Panc1 (cell line): Measurements from ENCODE around the gene RNF34. TPM values are rescaled to one million over a fixed set of nuclear protein-coding genes. Genes with fewer than 3 reads are reported as not detected.

Experiments
- ATAC-seq: fragments of 200-7000 bp; cut with Tn5 transposase; 2 replicates; pipeline ENCODE4 v1.9.1; 2020; ENCODE audit warnings: mild to moderate bottlenecking, moderate library complexity
- Bru-seq: library from RNA; stranded (reverse); fragments of 400-500 nt; gene quantifications from one replicate; lab custom pipeline; 2021; lab: Mats Ljungman, UMichigan
- BruChase-seq, 2 experiments: library from RNA; stranded (reverse); fragments of 400-500 nt; gene quantifications; one replicate each; lab custom pipeline; 2021; lab: Mats Ljungman, UMichigan
- BruUV-seq: library from RNA; stranded (reverse); fragments of 400-500 nt; replicated peaks from 2 replicates; lab custom pipeline; 2021; lab: Mats Ljungman, UMichigan
- CTCF ChIA-PET: fragments of 300-600 bp; sonication (Branson Sonifier 250); formaldehyde crosslinking; loops from one replicate; lab custom pipeline; 2022; ENCODE audit warnings: antibody characterized with exemption; lab: Charles Lee
- POLR2A ChIA-PET: fragments of 300-600 bp; sonication (Branson Sonifier 250); formaldehyde crosslinking; loops from one replicate; lab custom pipeline; 2022; ENCODE audit warnings: antibody characterized with exemption; lab: Charles Lee
- DNase-seq: peaks from one replicate; pipeline ENCODE4 v3.0.0-alpha.2; 2010; ENCODE audit warnings: low read depth, low spot score
- H3K27ac ChIP-seq: 2 replicates; pipeline ENCODE4 v1.5.1; 2011; ENCODE audit warnings: mild to moderate bottlenecking, low read length, inconsistent platforms
- H3K27me3 ChIP-seq: fragments of 200-500 bp; sonication (Bioruptor generic); 2 replicates; pipeline ENCODE4 v1.6.0; 2014; ENCODE audit warnings: low read length, inconsistent platforms; ENCODE audit not compliant: control insufficient read depth, insufficient read depth
- H3K36me3 ChIP-seq: fragments of 200-500 bp; sonication (Bioruptor generic); 2 replicates; pipeline ENCODE4 v1.5.1; 2014; ENCODE audit warnings: inconsistent platforms, mild to moderate bottlenecking, low read length, moderate library complexity; ENCODE audit not compliant: control insufficient read depth, insufficient read depth
- H3K4me1 ChIP-seq: 2 replicates; pipeline ENCODE4 v1.5.1; 2011; ENCODE audit warnings: inconsistent platforms, mild to moderate bottlenecking, low read length, moderate library complexity; ENCODE audit not compliant: control insufficient read depth, insufficient read depth
- H3K4me3 ChIP-seq, 2 experiments: 2 replicates each; pipeline ENCODE4 v1.5.1; 2011 to 2012; ENCODE audit warnings: low read depth in 2 of 2, low read length in 2 of 2, mild to moderate bottlenecking in 2 of 2, inconsistent platforms in 1 of 2, moderate library complexity in 1 of 2
- H3K9me3 ChIP-seq: fragments of 200-500 bp; sonication (Bioruptor generic); 2 replicates; pipeline ENCODE4 v1.5.1; 2014; ENCODE audit warnings: low read depth, mild to moderate bottlenecking, inconsistent platforms, low read length, moderate library complexity; ENCODE audit not compliant: control insufficient read depth, insufficient read depth
- POLR2AphosphoS5 ChIP-seq: IDR thresholded peaks from 2 replicates; pipeline ENCODE4 v1.6.1; 2012; ENCODE audit warnings: mild to moderate bottlenecking, low read depth, low read length, moderate library complexity
- SIN3A ChIP-seq: IDR thresholded peaks from 2 replicates; pipeline ENCODE4 v1.6.1; 2012; ENCODE audit warnings: low read depth, mild to moderate bottlenecking, low read length, moderate library complexity, borderline replicate concordance; ENCODE audit not compliant: insufficient read depth
- TCF7L2 ChIP-seq: IDR thresholded peaks from 2 replicates; pipeline ENCODE4 v1.6.1; 2011; ENCODE audit warnings: mild to moderate bottlenecking, low read depth, low read length, inconsistent platforms
- in situ Hi-C: cut with HindIII; loops from 2 replicates; pipeline ENCODE4 v1.10.0; 2016; ENCODE audit warnings: low sequenced_read_pairs, low pct_unique_long_range_greater_than_20kb
- intact Hi-C: fragments of 100-400 bp; cut with micrococcal nuclease; formaldehyde crosslinking; loops from one replicate; pipeline ENCODE4 v1.10.0; 2022; ENCODE audit not compliant: unreplicated experiment
- long read RNA-seq: library from polyadenylated mRNA; unstranded; transcript quantifications from one replicate; pipeline ENCODE4 v2.0.0, GENCODE V29; 2021; ENCODE audit not compliant: unreplicated experiment
- polyA plus RNA-seq: library from polyadenylated mRNA; unstranded; fragments of >200 nt; gene quantifications from one replicate; pipeline ENCODE4 v1.2.1, GENCODE V29; 2012; ENCODE audit warnings: missing spikeins; ENCODE audit not compliant: insufficient read length
- total RNA-seq: library from RNA; stranded (reverse); gene quantifications from one replicate; pipeline ENCODE4 v1.2.1, GENCODE V29; 2021; ENCODE audit not compliant: unreplicated experiment
- TF ChIP-seq, protein P1 (sequence below), 2 experiments: IDR thresholded peaks; 2 replicates each; pipeline ENCODE4 v1.6.1; 2011 to 2012; ENCODE audit warnings: low read depth in 2 of 2, control low read depth in 1 of 2, low read length in 1 of 2, mild to moderate bottlenecking in 1 of 2, moderate library complexity in 1 of 2; ENCODE audit not compliant: insufficient read depth in 1 of 2
- TF ChIP-seq, protein P2 (sequence below): fragments of 450-650 bp; IDR thresholded peaks from 2 replicates; pipeline ENCODE4 v1.5.1; 2017; ENCODE audit warnings: mild to moderate bottlenecking

RNF34 gene, protein sequence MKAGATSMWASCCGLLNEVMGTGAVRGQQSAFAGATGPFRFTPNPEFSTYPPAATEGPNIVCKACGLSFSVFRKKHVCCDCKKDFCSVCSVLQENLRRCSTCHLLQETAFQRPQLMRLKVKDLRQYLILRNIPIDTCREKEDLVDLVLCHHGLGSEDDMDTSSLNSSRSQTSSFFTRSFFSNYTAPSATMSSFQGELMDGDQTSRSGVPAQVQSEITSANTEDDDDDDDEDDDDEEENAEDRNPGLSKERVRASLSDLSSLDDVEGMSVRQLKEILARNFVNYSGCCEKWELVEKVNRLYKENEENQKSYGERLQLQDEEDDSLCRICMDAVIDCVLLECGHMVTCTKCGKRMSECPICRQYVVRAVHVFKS
- total RNA-seq (52.4 TPM), Bru-seq, nascent RNA (percentile 84 among the genes with signal in this experiment), BruChase-seq, experiment 1, labeled RNA remaining after a 2-hour chase (percentile 88 among the genes with signal in this experiment), BruChase-seq, experiment 2, labeled RNA remaining after a 6-hour chase (percentile 84 among the genes with signal in this experiment)
- polyA plus RNA-seq: 73.9 TPM
- long read RNA-seq, transcript RNF34-203 (7 exons, 2,051 nt): minor isoform, 5 of 81 reads
- long read RNA-seq, transcript RNF34-201 (6 exons, 2,066 nt): major isoform, 45 of 81 reads
- long read RNA-seq, partial matches to known transcripts: 9 of 81 reads
- long read RNA-seq, other reads (novel, unspliced or antisense): 21 of 81 reads

DNA sequence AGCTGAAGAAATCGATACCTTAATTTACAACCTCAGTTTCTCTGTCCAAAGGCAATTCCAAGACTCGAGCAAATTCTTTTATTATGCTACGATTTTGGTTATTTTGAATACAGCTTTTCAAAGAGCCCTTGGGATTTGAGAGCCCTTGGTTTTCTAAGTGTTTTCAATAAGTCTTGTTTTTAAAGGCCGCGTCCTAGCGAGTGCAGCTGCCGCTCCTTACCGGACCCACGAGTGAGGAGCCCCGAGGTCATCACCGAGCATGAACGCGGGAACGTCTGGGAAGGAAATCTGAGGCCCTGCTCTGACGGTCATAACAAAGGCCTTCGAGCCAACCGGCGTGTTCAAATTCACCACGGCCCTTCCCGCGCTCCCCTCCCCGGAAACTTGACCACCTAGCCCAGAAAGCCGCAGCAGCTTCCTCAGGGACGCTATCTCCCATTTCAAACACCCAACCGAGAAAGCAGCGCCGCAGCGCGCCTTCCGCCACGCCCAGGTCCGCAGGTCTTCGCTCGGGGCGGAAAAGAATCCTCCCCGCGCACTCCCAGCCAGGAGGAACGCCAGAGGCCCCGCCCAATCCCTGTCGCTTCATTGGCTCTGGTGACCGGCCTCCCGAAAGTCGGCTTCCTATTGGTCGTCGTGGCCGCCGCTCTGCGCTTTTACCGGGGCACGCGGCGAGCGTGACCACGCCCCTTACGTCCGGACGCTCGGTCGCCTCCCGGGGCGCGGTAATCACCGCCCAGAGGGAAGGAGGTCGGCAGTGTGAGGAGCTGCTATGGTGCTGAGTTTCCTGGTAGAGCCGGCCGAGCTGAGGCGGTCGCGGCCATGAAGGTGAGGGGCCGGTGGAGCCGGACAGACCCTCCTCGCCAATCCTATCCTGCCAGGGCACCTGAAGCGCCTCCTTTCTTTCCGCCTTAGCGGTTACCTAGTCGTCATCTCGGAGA is at the start of gene RNF34:
Gene RNF34 (plus strand): TSS at position 728 of the 941 bp plus-strand sequence. CDS start 95 bp downstream, at position 823.
- Histone ChIP-seq H3K4me1 (peaks cover 12% of the 10 kb centered on the region; the same call in 1 of the 2 replicates), H3K9me3 (no peaks in the 10 kb centered on the region), H3K4me3 (peak within 1 kb of the TSS; percentile 79 to 90), H3K27ac (peak within 1 kb of the TSS; percentile 87), H3K27me3 (no peaks in the 10 kb centered on the region), H3K36me3 (no peaks in the 10 kb centered on the region)
- in situ Hi-C loops (no loop called here), intact Hi-C loops (loop anchor here (5.0 kb wide), 1 partner anchor 47 kb away; the partner anchor contains the start of gene ANAPC5)
- DNase-seq (peak; percentile 78), ATAC-seq (peak; percentile 99)
- POLR2A ChIA-PET: interaction anchor here (0.8 kb wide), 1 partner anchor 48 kb away, joined by 3 read pairs; the partner anchor contains the start of gene ANAPC5
- CTCF ChIA-PET: interaction anchor here (0.6 kb wide), 1 partner anchor 164 kb away, joined by 3 read pairs; no protein-coding TSS in a partner anchor
- TF ChIP-seq TCF7L2 (peak; percentile 26; the same call in 1 of the 2 replicates), POLR2AphosphoS5 (peak; percentile 95), SIN3A (no peak)
- TF ChIP-seq, protein P1, sequence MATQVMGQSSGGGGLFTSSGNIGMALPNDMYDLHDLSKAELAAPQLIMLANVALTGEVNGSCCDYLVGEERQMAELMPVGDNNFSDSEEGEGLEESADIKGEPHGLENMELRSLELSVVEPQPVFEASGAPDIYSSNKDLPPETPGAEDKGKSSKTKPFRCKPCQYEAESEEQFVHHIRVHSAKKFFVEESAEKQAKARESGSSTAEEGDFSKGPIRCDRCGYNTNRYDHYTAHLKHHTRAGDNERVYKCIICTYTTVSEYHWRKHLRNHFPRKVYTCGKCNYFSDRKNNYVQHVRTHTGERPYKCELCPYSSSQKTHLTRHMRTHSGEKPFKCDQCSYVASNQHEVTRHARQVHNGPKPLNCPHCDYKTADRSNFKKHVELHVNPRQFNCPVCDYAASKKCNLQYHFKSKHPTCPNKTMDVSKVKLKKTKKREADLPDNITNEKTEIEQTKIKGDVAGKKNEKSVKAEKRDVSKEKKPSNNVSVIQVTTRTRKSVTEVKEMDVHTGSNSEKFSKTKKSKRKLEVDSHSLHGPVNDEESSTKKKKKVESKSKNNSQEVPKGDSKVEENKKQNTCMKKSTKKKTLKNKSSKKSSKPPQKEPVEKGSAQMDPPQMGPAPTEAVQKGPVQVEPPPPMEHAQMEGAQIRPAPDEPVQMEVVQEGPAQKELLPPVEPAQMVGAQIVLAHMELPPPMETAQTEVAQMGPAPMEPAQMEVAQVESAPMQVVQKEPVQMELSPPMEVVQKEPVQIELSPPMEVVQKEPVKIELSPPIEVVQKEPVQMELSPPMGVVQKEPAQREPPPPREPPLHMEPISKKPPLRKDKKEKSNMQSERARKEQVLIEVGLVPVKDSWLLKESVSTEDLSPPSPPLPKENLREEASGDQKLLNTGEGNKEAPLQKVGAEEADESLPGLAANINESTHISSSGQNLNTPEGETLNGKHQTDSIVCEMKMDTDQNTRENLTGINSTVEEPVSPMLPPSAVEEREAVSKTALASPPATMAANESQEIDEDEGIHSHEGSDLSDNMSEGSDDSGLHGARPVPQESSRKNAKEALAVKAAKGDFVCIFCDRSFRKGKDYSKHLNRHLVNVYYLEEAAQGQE (IDR thresholded peaks at IDR 0.05; ENCODE audit: insufficient read depth in 1 of 2, low read depth in 2 of 2, low read length in 1 of 2): no peak
- TF ChIP-seq, protein P2, sequence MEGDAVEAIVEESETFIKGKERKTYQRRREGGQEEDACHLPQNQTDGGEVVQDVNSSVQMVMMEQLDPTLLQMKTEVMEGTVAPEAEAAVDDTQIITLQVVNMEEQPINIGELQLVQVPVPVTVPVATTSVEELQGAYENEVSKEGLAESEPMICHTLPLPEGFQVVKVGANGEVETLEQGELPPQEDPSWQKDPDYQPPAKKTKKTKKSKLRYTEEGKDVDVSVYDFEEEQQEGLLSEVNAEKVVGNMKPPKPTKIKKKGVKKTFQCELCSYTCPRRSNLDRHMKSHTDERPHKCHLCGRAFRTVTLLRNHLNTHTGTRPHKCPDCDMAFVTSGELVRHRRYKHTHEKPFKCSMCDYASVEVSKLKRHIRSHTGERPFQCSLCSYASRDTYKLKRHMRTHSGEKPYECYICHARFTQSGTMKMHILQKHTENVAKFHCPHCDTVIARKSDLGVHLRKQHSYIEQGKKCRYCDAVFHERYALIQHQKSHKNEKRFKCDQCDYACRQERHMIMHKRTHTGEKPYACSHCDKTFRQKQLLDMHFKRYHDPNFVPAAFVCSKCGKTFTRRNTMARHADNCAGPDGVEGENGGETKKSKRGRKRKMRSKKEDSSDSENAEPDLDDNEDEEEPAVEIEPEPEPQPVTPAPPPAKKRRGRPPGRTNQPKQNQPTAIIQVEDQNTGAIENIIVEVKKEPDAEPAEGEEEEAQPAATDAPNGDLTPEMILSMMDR: no peak
- TSS peak; percentile 98 for BruUV-seq
